GM21786 (cell line): ENCODE data around the gene HMMR.

ENCODE experiments used
- ATAC-seq: cut with Tn5 transposase; IDR thresholded peaks from one replicate; pipeline ENCODE4 v1.9.1; 2021; ENCODE audit not compliant: unreplicated experiment

HMMR gene

DNA sequence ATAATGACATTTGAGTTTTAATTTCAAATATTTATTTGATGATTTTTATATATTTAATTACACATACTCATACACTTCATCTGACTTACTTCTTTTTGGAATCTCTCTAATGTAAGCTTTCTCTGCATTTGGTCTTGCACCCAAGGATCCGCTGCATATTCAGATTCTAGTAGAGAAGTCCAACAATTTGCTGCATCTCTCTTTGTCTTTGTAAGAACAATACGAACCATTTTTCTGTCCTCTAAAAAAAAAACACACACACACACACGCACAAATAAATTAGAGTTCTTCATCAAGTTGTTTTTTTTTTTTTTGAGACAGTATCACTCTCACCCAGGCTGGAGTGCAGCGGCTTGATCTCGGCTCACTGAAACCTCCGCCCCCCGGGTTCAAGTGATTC lies 3.6 kb upstream of the HMMR start:
- ATAC-seq: no peak

DNA sequence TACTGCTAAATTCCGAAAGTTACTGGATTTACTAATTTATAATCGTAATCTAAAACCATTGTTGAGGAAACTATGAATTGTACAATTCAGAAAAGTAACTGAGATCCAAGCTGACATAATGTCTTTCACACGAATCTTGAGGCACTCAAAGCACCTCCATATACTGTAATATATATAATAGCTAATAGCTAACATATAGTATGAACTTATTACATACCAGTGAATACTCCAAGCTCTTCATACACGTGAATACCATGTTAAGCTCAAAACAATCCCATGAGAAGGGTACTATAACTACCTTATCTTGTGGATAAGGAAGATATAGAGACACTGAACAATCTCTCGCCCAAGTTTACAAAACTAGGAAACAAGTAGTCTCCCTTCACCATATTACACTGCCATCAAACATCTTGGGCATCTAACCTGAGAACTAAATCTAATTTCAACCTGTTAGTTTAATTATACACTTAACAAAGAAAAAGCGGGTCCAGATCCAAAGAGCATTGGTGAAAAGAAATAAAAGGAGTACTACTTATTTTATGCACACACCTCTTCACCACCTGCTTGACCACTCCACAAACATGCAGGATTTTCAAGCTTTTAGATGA lies 1.6 kb upstream of the HMMR start:
- ATAC-seq: no peak

DNA sequence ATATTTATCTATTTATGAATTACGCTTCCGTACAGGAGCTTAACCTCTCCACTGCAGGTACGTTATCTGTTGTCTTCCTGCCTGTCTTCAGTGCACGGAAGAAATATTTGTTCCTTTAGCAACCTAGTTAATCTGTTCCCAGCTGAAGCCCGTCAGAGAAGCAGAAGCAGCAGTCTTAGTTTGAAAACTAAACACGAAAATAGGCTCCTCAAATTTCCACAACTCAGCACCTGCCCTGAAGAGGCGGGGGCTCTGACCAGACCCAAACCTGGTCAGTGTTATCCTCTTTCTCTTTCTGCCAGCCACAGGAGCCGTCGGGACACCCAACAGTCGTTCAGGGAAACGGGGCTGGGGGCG lies 992 bp upstream of the HMMR start:
- ATAC-seq: peak; percentile 2

DNA sequence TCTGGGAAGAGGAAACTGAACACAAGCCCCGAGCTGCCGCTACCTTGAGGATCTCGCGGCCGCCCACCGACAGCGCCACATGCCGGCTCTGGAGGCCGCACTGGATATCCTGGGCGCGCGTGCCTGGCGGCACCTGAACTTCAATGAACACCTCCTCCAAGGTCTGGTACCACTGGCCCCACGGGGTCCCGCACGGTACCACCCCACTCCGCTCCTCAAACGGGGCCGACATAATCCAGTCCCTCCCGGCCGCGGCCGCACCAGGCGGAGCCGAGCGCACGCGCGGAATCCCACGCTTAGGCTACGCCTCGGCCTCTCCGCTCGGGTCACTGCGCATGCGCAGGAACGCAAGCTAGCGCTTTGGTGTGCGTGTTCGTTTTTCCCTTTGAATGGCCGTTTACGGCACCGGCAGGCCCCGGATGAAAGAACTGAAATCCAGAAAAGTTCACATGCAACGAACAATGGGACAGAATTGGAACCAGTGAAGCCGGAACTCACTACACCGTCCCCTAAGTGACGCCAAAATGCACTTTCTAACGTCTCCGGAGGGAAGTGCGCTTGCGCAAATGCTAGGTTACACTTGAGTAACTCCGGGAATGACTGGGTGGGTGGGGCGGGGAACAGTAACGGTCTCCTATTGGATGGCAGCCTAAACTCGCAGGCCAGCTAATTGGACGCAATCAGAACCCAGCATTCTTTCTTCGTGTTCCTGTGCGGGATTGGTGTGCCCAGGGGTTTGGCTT lies 442 bp upstream of the HMMR start, which contains the start of gene NUDCD2:
NUDCD2 (minus strand) TSS at position 284 of the 743 bp plus-strand sequence; CDS start at position 232, 52 bp downstream.
- ATAC-seq: peak; percentile 79

GRCh38 chr5:163463063-163463435 lies 2.6 kb downstream of the HMMR start:
- ATAC-seq: no peak

DNA sequence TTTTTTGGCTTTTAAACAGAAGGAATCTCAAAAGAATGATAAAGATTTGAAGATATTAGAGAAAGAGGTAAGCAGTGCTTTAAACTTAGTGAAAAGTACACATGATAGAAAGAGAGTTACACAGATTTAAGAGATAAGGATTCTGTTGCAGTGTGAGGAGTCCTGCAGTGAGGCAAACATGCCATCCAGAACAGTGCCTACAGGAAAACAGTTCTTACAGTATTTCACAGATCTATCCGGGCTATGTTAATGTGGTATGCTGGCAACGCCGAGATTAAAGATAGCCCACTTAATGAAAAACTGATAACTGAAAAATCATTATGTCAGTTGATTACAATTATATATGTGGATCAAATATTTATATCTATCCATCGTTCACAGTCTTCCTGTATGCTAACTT lies 7.2 kb downstream of the HMMR start:
- no peak for ATAC-seq

- peak; percentile 94 for ATAC-seq
Observed at GRCh38 chr5:163473635-163474243, 13.3 kb downstream of the HMMR start.

DNA sequence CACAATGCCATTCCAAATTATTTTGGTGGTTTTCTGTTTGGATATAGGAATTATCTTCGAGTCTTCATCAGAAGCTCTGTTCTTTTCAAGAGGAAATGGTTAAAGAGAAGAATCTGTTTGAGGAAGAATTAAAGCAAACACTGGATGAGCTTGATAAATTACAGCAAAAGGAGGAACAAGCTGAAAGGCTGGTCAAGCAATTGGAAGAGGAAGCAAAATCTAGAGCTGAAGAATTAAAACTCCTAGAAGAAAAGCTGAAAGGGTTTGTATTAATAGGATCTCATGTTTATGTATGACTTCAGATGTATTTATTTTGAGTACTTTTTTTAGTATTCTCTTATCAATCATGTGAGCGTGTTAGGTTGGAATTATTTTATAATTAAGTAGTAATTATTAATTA lies 15.0 kb downstream of the HMMR start:
- no peak for ATAC-seq

- ATAC-seq: no peak
Observed at GRCh38 chr5:163478126-163478981, 17.9 kb downstream of the HMMR start.

DNA sequence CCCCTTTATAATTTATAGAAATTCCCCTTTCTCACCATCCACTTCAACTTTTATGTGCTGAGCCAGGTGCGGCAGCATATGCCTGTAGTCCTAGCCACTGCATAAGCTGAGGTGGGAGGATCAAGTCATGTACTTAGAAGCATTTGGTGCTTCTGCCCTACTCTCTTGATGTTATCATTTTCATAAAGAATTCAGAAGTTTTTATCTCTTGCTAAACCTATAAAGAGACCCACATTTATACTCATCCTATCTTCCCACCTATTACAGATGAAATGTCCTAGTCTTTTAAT lies 18.5 kb downstream of the HMMR start:
- ATAC-seq: no peak

DNA sequence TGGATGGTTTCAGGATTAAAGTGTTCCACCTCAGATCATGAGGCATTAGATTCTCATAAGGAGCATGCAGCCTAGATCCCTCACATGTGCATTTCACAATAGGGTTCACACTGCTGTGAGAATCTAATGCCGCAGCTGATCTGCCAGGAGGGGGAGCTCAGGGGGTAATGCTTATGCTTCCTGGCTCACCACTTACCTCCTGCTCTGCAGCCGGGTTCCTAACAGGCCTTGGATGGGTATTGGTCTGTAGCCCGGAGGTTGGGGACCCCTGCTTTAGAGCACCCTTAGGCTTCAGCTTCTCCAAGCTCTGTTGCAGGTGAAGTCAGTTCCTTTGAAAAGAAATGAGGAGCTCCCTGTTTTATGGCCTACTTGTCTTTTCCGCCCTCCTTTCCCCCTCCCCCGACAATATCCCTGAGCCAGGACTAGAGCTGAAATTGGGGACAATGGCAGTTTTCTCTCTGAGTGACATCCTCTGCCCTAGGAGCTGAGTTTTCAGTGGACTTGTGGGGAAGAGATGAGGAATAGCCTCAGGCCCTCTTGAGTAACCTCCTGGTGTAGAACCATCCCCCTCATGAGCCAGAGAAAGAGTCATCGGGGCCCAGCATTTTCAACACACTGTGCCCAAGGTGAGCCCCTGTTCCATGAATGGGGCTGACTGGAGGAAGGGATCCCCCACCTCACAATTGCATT lies 28.8 kb downstream of the HMMR start:
- ATAC-seq: no peak

GRCh38 chr5:163489745-163490075 lies 29.3 kb downstream of the HMMR start:
- ATAC-seq: no peak

DNA sequence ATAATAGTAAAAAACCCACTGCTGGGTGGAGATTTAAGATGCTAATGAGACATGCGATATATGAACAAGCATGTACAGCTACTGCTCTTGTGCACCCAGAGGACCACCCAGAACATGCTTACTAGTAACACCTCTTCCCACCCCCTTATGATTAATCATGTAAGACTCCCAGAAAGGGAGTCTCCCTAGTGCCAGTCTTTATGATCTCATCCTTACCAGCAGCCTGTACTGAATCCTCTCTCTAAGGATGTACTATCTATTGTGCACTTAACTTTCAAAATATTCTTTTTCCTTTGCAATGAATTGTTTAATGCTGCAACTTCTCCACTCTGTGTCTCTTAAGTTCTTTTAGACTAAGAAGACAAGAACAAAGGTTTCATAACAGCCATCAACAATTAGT lies 35.9 kb downstream of the HMMR start:
- ATAC-seq: no peak

- ATAC-seq: peak; percentile 75
Observed at GRCh38 chr5:163497315-163497714, 36.9 kb downstream of the HMMR start.

GRCh38 chr5:163498886-163499285 lies 38.5 kb downstream of the HMMR start:
- no peak for ATAC-seq

DNA sequence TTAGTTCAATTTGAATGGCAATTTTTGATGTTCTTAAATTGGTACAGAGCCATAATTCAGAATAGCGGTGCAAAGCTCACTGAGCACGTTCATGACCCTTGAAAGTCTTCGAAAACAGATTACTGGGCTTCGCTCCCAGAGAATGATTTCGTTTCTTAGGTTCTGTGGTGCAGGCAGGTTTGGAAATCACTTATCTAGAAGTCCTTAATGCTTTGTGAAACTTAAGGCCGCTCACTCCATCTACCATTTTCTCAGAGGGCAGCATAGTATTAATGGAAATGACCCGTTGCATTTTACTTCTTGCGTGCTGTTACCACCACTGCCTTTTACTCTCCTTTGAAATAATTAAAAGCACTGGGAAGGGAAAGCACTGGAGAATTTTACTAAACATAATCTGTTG lies 42.1 kb downstream of the HMMR start:
- ATAC-seq: no peak

DNA sequence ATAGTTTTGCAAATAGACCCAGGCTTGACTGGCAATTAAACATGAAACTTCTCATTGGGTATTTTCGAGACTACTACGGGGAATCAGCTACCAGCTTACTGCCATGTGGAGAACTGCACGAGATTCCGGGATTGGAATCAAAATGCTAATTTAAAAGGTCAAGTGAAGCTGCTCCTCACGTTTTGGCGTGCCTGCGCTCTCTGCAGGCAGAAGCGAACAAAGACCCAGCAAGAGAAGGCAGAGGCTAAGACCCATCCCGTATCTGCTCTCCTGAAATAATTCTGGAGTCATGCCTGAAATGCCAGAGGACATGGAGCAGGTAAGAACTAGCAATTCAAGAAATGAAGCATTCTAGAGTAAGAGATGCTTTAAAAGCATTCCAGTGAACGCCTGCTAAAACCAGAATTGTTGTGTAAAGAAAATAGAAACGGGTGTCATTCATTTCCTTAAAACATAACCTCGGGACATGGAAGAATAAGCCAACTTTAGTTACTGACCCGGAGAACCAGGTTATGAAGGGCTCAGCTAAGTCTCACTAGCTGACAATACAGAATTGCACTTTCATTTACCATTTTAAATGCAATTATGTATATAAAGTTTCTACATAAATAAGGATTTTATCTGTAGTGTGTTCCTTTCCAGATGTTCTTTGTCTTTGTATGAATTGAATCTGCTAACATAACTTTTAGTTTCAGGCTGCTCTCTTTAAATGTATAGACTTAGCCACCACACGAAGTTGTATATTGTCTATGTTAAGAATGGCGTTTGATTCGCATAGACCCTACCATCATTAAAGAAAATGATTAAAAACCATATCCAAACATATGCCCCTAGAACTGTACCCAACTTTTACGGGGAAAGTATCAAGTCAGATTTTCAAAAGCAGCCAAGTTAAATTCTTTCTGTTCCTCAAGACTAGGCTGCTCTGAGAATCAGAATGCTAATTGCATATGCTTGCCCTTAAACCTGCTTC lies 43.0 kb downstream of the HMMR start:
- no peak for ATAC-seq

- no peak for ATAC-seq
Observed at GRCh38 chr5:163504079-163504931, 43.9 kb downstream of the HMMR start.

- ATAC-seq: no peak
Observed at GRCh38 chr5:163505049-163505367, 44.6 kb downstream of the HMMR start.
